ENCODE data around the gene NDUFB8. TPM values are rescaled to one million over a fixed set of nuclear protein-coding genes. Genes with fewer than 3 reads are reported as not detected.

The NDUFB8 gene
- total and polyA plus RNA-seq, 2 of the 4 experiments (the other 2 are of a cell fraction), result 99.1 to 265 TPM

GRCh38 chr10:100571084-100571856 is 41.6 kb upstream of the NDUFB8 start:
- DNase-seq (no peak), ATAC-seq (ENCODE audit: low read depth) (no peak)
- H2BK20ac ChIP-seq (ENCODE audit: low read depth, low read length), result no peak overlapping the region
- no peak overlapping the region for H2BK120ac ChIP-seq (ENCODE audit: low read depth, low read length)
- in situ Hi-C loops (cut with MboI; ENCODE audit: low sequenced_read_pairs) (no loop called here), intact Hi-C loops (cut with micrococcal nuclease) (no loop called here), dilution Hi-C loops (cut with HindIII; ENCODE audit: low sequenced_read_pairs, unreplicated experiment) (no loop called here)
- WGBS, 2 experiments (ENCODE audit: extremely low coverage in 2 of 2, insufficient read length in 1 of 2), result no CpG with 5 or more reads among the region's 24 CpGs
- no peak overlapping the region for H3K4ac ChIP-seq (ENCODE audit: low read depth, low read length)
- H3K14ac ChIP-seq (replicated peaks; ENCODE audit: low read depth, low read length), result no peak overlapping the region
- ChIA-PET CTCF (no interaction called here), POLR2A (ENCODE audit: unreplicated experiment) (no interaction called here)
- no peak overlapping the region for H3K4me2 ChIP-seq (ENCODE audit: low read depth, low read length)
- H2BK15ac ChIP-seq (ENCODE audit: low read depth, low read length), result no peak overlapping the region
- no TSS peak for BruUV-seq (replicated peaks)
- no peak overlapping the region for H4K8ac ChIP-seq (ENCODE audit: low read depth in 2 of 2, low read length in 2 of 2)
- peaks cover 3% of the 10 kb centered on the region; the same call in 1 of the 2 replicates for H3K9me1 ChIP-seq (ENCODE audit: insufficient read depth, low read length)
- no peak overlapping the region for H3K56ac ChIP-seq (ENCODE audit: extremely low read depth, insufficient read depth, low read length)
- no peaks in the 10 kb centered on the region for H3K79me1 ChIP-seq (ENCODE audit: low read depth in 1 of 2, low read length in 2 of 2)
- no peaks in the 10 kb centered on the region for H4K20me1 ChIP-seq (ENCODE audit: insufficient read depth, low read length)
- H3K27me3 ChIP-seq (ENCODE audit: control insufficient read depth, insufficient read depth, low read length), result peaks cover 61% of the 10 kb centered on the region
- H2BK5ac ChIP-seq (ENCODE audit: low read depth, low read length, poor library complexity, severe bottlenecking), result no peak overlapping the region
- no peak overlapping the region for H3K18ac ChIP-seq (ENCODE audit: low read depth, low read length)
- H3K23ac ChIP-seq (ENCODE audit: low read depth, low read length), result no peak overlapping the region
- no peak overlapping the region for H2AFZ ChIP-seq (replicated peaks; ENCODE audit: low read length, poor library complexity)
- H3K36me3 ChIP-seq (ENCODE audit: control insufficient read depth, insufficient read depth, low read length), result no peaks in the 10 kb centered on the region
- no peak overlapping the region for H2AK9ac ChIP-seq (replicated peaks; ENCODE audit: low read depth, low read length, poor library complexity)
- H3K9me3 ChIP-seq (ENCODE audit: control insufficient read depth, insufficient read depth, low read length), result no peaks in the 10 kb centered on the region
- no peak overlapping the region for H4K91ac ChIP-seq (ENCODE audit: insufficient read depth, low read depth, low read length)
- H3K4me3 ChIP-seq (ENCODE audit: insufficient read depth, low read depth, low read length), result no peak overlapping the region
- no peak overlapping the region for H2AK5ac ChIP-seq (ENCODE audit: low read depth, low read length)
- H3K27ac ChIP-seq (ENCODE audit: insufficient read depth, low read length), result no peak overlapping the region
- no peak overlapping the region for H4K5ac ChIP-seq (ENCODE audit: low read depth, low read length)
- H3K9ac ChIP-seq (ENCODE audit: low read depth, low read length), result no peak overlapping the region
- no peaks in the 10 kb centered on the region for H3K4me1 ChIP-seq (ENCODE audit: control insufficient read depth, insufficient read depth, low read length)
- TF ChIP-seq MAFK (IDR thresholded peaks at IDR 0.05; ENCODE audit: low read depth, low read length), result no peak
- no peak for TF ChIP-seq ELK1 (IDR thresholded peaks at IDR 0.05; ENCODE audit: borderline replicate concordance, low read depth, low read length)
- TF ChIP-seq RCOR1 (IDR thresholded peaks at IDR 0.05; ENCODE audit: insufficient replicate concordance, low read length), result no peak
- no peak for TF ChIP-seq MAZ (IDR thresholded peaks at IDR 0.05; ENCODE audit: borderline replicate concordance, low read depth, low read length)

Data from IMR-90 (cell line).